Endothelial cell of umbilical vein (primary cell): ENCODE measurements around the gene C11orf58.

Experiments used
- EZH2 ChIP-seq: IDR thresholded peaks from 2 replicates; pipeline ENCODE4 v1.6.1; 2012; ENCODE audit warnings: borderline replicate concordance, low read depth, mild to moderate bottlenecking, moderate library complexity, low read length, inconsistent platforms; ENCODE audit not compliant: severe bottlenecking
- FOS ChIP-seq: IDR thresholded peaks from 2 replicates; pipeline ENCODE4 v1.6.1; 2011; ENCODE audit warnings: mild to moderate bottlenecking, low read length, moderate library complexity, borderline replicate concordance; ENCODE audit not compliant: insufficient read depth
- GATA2 ChIP-seq: IDR thresholded peaks from 2 replicates; pipeline ENCODE4 v1.7.0; 2011; ENCODE audit warnings: low read depth, mild to moderate bottlenecking, moderate library complexity, mixed read lengths, low read length; ENCODE audit not compliant: insufficient read length, insufficient read depth
- JUN ChIP-seq: IDR thresholded peaks from 2 replicates; pipeline ENCODE4 v1.6.1; 2011; ENCODE audit warnings: borderline replicate concordance, low read depth; ENCODE audit not compliant: insufficient read length, insufficient read depth
- MYC ChIP-seq: IDR thresholded peaks from one replicate; pipeline ENCODE4 v1.6.1; 2011; ENCODE audit warnings: mild to moderate bottlenecking, low read depth, low read length
- POLR2A ChIP-seq: IDR thresholded peaks from 2 replicates; pipeline ENCODE4 v1.6.1; 2012; ENCODE audit warnings: low read depth, mild to moderate bottlenecking, control low read depth, low read length
- POLR2AphosphoS5 ChIP-seq: IDR thresholded peaks from 2 replicates; pipeline ENCODE4 v1.6.1; 2012; ENCODE audit warnings: low read depth, mild to moderate bottlenecking, control low read depth, low read length, moderate library complexity; ENCODE audit not compliant: insufficient read depth
- TF ChIP-seq, protein P1 (sequence below), 2 donors: IDR thresholded peaks; 1 replicate in 1 of 2; 2 replicates in 1 of 2; pipeline ENCODE4 v1.5.1; 2011; ENCODE audit warnings: low read length in 2 of 2, mild to moderate bottlenecking in 2 of 2, moderate library complexity in 2 of 2, control low read depth in 1 of 2, inconsistent platforms in 1 of 2, low read depth in 1 of 2; ENCODE audit not compliant: insufficient read depth in 1 of 2; ENCODE audit errors: extremely low read depth in 1 of 2
- TF ChIP-seq, protein P2 (sequence below): IDR thresholded peaks from 2 replicates; pipeline ENCODE4 v1.6.1; 2011; ENCODE audit not compliant: insufficient read depth, insufficient read length

DNA sequence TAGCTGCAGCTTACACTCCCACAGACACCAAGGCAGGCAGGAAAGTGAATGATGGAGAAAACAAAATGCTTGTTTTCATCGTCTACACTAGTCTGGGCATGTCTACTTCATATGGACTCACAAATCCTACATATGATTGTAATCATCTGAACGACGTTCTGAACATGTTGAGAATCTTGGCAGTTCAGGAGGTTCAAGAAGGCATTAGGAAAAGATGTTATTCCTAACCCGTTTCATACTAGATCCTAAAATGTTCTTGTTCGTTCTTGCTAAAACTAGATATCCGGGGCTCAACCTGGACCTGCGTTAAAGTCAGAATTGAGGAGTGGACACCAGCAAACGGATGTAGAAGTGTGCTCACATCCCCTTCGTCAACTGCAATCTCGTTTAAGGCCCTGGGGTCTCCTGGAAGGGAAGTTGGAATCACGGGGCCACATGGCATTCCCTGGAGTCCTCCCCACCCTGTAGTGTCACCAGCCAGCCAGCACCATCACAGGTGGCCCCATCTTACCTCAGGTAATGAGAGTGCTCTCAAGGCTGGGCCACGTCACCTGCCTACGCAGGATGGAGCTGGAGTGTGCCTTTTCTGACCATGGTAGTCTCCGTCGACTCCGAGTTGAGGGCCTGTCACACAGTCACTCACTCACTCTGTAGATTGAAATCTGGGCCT, 37.3 kb downstream of the C11orf58 start:
- TF ChIP-seq GATA2 (no peak), POLR2A (no peak), EZH2 (no peak), POLR2AphosphoS5 (no peak), JUN (no peak), FOS (no peak), MYC (no peak)
- TF ChIP-seq, protein P1, sequence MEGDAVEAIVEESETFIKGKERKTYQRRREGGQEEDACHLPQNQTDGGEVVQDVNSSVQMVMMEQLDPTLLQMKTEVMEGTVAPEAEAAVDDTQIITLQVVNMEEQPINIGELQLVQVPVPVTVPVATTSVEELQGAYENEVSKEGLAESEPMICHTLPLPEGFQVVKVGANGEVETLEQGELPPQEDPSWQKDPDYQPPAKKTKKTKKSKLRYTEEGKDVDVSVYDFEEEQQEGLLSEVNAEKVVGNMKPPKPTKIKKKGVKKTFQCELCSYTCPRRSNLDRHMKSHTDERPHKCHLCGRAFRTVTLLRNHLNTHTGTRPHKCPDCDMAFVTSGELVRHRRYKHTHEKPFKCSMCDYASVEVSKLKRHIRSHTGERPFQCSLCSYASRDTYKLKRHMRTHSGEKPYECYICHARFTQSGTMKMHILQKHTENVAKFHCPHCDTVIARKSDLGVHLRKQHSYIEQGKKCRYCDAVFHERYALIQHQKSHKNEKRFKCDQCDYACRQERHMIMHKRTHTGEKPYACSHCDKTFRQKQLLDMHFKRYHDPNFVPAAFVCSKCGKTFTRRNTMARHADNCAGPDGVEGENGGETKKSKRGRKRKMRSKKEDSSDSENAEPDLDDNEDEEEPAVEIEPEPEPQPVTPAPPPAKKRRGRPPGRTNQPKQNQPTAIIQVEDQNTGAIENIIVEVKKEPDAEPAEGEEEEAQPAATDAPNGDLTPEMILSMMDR (IDR thresholded peaks at IDR 0.05; ENCODE audit: extremely low read depth in 1 of 2, insufficient read depth in 1 of 2, low read depth in 1 of 2, low read length in 2 of 2): no peak
- TF ChIP-seq, protein P2, sequence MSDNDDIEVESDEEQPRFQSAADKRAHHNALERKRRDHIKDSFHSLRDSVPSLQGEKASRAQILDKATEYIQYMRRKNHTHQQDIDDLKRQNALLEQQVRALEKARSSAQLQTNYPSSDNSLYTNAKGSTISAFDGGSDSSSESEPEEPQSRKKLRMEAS: no peak
